Brain microvascular endothelial cell (primary cell): ENCODE results near the gene PAQR5.

Experiments
- DNase-seq: peaks from one replicate; pipeline ENCODE4 v3.0.0-alpha.2; 2020
- H3K27ac ChIP-seq: fragments of 250-450 bp; sonication (Bioruptor Pico); 2 replicates; pipeline ENCODE4 v1.5.1; 2020; ENCODE audit warnings: mild to moderate bottlenecking, moderate library complexity
- H3K27me3 ChIP-seq: fragments of 250-450 bp; sonication (Bioruptor Pico); replicated peaks from 2 replicates; pipeline ENCODE4 v1.5.1; 2020; ENCODE audit warnings: mild to moderate bottlenecking
- H3K36me3 ChIP-seq: fragments of 250-450 bp; sonication (Bioruptor Pico); replicated peaks from 2 replicates; pipeline ENCODE4 v1.5.1; 2020; ENCODE audit warnings: mild to moderate bottlenecking
- H3K4me3 ChIP-seq: 2 replicates; pipeline ENCODE4 v1.5.1; 2011; ENCODE audit warnings: low read depth, mild to moderate bottlenecking, control low read depth, low read length, moderate library complexity
- CTCF ChIP-seq: IDR thresholded peaks from 2 replicates; pipeline ENCODE4 v1.5.1; 2011; ENCODE audit warnings: low read depth, mild to moderate bottlenecking, moderate library complexity, low read length, control low read depth, inconsistent platforms; ENCODE audit errors: missing control alignments
- in situ Hi-C: cut with HindIII; loops from 2 replicates; pipeline ENCODE4 v1.10.0; 2017; ENCODE audit warnings: low sequenced_read_pairs, low pct_ligation_motif_present

Gene PAQR5

GRCh38 chr15:69421498-69421897 is 122.8 kb downstream of the PAQR5 start:
- in situ Hi-C loops: no loop called here

GRCh38 chr15:69422336-69422895 is 123.7 kb downstream of the PAQR5 start:
- no peak for TF ChIP-seq CTCF
- peaks cover 12% of the 10 kb centered on the region for H3K36me3 ChIP-seq
- in situ Hi-C loops: no loop called here
- DNase-seq: no peak
- no peak overlapping the region for H3K4me3 ChIP-seq
- H3K27me3 ChIP-seq: no peaks in the 10 kb centered on the region
- no peak overlapping the region for H3K27ac ChIP-seq

More at GRCh38 chr15:69421498-69421897, 122.8 kb downstream of the PAQR5 start:
- no peak for TF ChIP-seq CTCF
- no peak for DNase-seq
- Histone ChIP-seq H3K27ac (no peak overlapping the region), H3K4me3 (no peak overlapping the region), H3K27me3 (no peaks in the 10 kb centered on the region), H3K36me3 (peaks cover 11% of the 10 kb centered on the region)

GRCh38 chr15:69424001-69424400 is 125.3 kb downstream of the PAQR5 start:
- Histone ChIP-seq H3K36me3 (peaks cover 17% of the 10 kb centered on the region), H3K27ac (no peak overlapping the region), H3K27me3 (no peaks in the 10 kb centered on the region), H3K4me3 (no peak overlapping the region)
- TF ChIP-seq CTCF: no peak
- in situ Hi-C loops: no loop called here
- no peak for DNase-seq

- Histone ChIP-seq H3K36me3 (peaks cover 17% of the 10 kb centered on the region), H3K27ac (no peak overlapping the region), H3K4me3 (no peak overlapping the region), H3K27me3 (no peaks in the 10 kb centered on the region)
- no peak for TF ChIP-seq CTCF
- in situ Hi-C loops: no loop called here
- DNase-seq: no peak
These were observed 126.2 kb downstream of the PAQR5 start for GRCh38 chr15:69424748-69425413.

GRCh38 chr15:69433831-69434230 is 135.1 kb downstream of the PAQR5 start:
- no peaks in the 10 kb centered on the region for H3K36me3 ChIP-seq

More at GRCh38 chr15:69433831-69434230, 135.1 kb downstream of the PAQR5 start:
- in situ Hi-C loops: no loop called here
- Histone ChIP-seq H3K27me3 (no peaks in the 10 kb centered on the region), H3K4me3 (no peak overlapping the region), H3K27ac (no peak overlapping the region)
- DNase-seq: no peak
- no peak for TF ChIP-seq CTCF
